ENCODE data around the gene CRIP2.

The CRIP2 gene

GRCh38 chr14:105474483-105475268, at the start of gene CRIP2:
CRIP2 (plus strand) TSS chr14:105474821; CDS start chr14:105474863, 42 bp downstream.
- Mint-ChIP-seq H3K27me3 (peaks cover 22% of the 10 kb centered on the region), H3K27ac (peak within 1 kb of the TSS; percentile 37), H3K36me3 (ENCODE audit: low read depth) (peaks cover 7% of the 10 kb centered on the region), H3K4me1 (ENCODE audit: low read depth) (peaks cover 12% of the 10 kb centered on the region), H3K4me3 (peak within 1 kb of the TSS; percentile 57), H3K9me3 (no peaks in the 10 kb centered on the region)
- no peak for DNase-seq

- Mint-ChIP-seq H3K4me3 (no peak overlapping the region), H3K9me3 (no peaks in the 10 kb centered on the region), H3K27ac (no peak overlapping the region), H3K36me3 (ENCODE audit: low read depth) (peaks cover 88% of the 10 kb centered on the region), H3K4me1 (ENCODE audit: low read depth) (peaks cover 39% of the 10 kb centered on the region), H3K27me3 (no peaks in the 10 kb centered on the region)
- no peak for DNase-seq
Observed at GRCh38 chr14:105424861-105425260, 49.8 kb upstream of the CRIP2 start.

GRCh38 chr14:105425823-105426247, 48.8 kb upstream of the CRIP2 start:
- no peak for DNase-seq
- Mint-ChIP-seq H3K4me1 (ENCODE audit: low read depth) (peaks cover 43% of the 10 kb centered on the region), H3K4me3 (no peak overlapping the region), H3K9me3 (no peaks in the 10 kb centered on the region), H3K27ac (no peak overlapping the region), H3K36me3 (ENCODE audit: low read depth) (peaks cover 95% of the 10 kb centered on the region), H3K27me3 (no peaks in the 10 kb centered on the region)

- Mint-ChIP-seq H3K36me3 (ENCODE audit: low read depth) (peaks cover 94% of the 10 kb centered on the region), H3K27ac (no peak overlapping the region), H3K4me3 (no peak overlapping the region), H3K9me3 (no peaks in the 10 kb centered on the region), H3K27me3 (no peaks in the 10 kb centered on the region), H3K4me1 (ENCODE audit: low read depth) (peaks cover 40% of the 10 kb centered on the region)
- no peak for DNase-seq
Observed at GRCh38 chr14:105426416-105427130, 48.0 kb upstream of the CRIP2 start.

GRCh38 chr14:105427412-105427811, 47.2 kb upstream of the CRIP2 start:
- no peak overlapping the region for H3K4me3 Mint-ChIP-seq
- H3K36me3 Mint-ChIP-seq (ENCODE audit: low read depth) = peaks cover 90% of the 10 kb centered on the region
- H3K27ac Mint-ChIP-seq = peak overlapping the region; percentile 22
- no peaks in the 10 kb centered on the region for H3K9me3 Mint-ChIP-seq
- H3K4me1 Mint-ChIP-seq (ENCODE audit: low read depth) = peaks cover 33% of the 10 kb centered on the region
- no peaks in the 10 kb centered on the region for H3K27me3 Mint-ChIP-seq
- DNase-seq = no peak

GRCh38 chr14:105427936-105428485, 46.6 kb upstream of the CRIP2 start:
- Mint-ChIP-seq H3K4me3 (no peak overlapping the region), H3K27me3 (no peaks in the 10 kb centered on the region), H3K9me3 (no peaks in the 10 kb centered on the region), H3K4me1 (ENCODE audit: low read depth) (peaks cover 27% of the 10 kb centered on the region), H3K27ac (no peak overlapping the region), H3K36me3 (ENCODE audit: low read depth) (peaks cover 88% of the 10 kb centered on the region)
- no peak for DNase-seq

- DNase-seq = no peak
- Mint-ChIP-seq H3K4me1 (ENCODE audit: low read depth) (peaks cover 29% of the 10 kb centered on the region), H3K4me3 (no peak overlapping the region), H3K9me3 (no peaks in the 10 kb centered on the region), H3K27me3 (no peaks in the 10 kb centered on the region), H3K36me3 (ENCODE audit: low read depth) (peaks cover 80% of the 10 kb centered on the region), H3K27ac (no peak overlapping the region)
Observed at GRCh38 chr14:105430042-105430441, 44.6 kb upstream of the CRIP2 start.

- Mint-ChIP-seq H3K4me1 (ENCODE audit: low read depth) (peaks cover 31% of the 10 kb centered on the region), H3K4me3 (no peak overlapping the region), H3K27me3 (no peaks in the 10 kb centered on the region), H3K9me3 (no peaks in the 10 kb centered on the region), H3K27ac (no peak overlapping the region), H3K36me3 (ENCODE audit: low read depth) (peaks cover 77% of the 10 kb centered on the region)
- no peak for DNase-seq
Observed at GRCh38 chr14:105430565-105430964, 44.1 kb upstream of the CRIP2 start.

- no peak for DNase-seq
- Mint-ChIP-seq H3K27ac (no peak overlapping the region), H3K27me3 (no peaks in the 10 kb centered on the region), H3K4me1 (ENCODE audit: low read depth) (peaks cover 33% of the 10 kb centered on the region), H3K36me3 (ENCODE audit: low read depth) (peaks cover 77% of the 10 kb centered on the region), H3K9me3 (no peaks in the 10 kb centered on the region), H3K4me3 (no peak overlapping the region)
Observed at GRCh38 chr14:105431256-105431655, 43.4 kb upstream of the CRIP2 start.

- Mint-ChIP-seq H3K36me3 (ENCODE audit: low read depth) (peaks cover 74% of the 10 kb centered on the region), H3K4me1 (ENCODE audit: low read depth) (peaks cover 22% of the 10 kb centered on the region), H3K27ac (no peak overlapping the region), H3K27me3 (no peaks in the 10 kb centered on the region), H3K9me3 (no peaks in the 10 kb centered on the region), H3K4me3 (no peak overlapping the region)
- DNase-seq = no peak
Observed at GRCh38 chr14:105432657-105433056, 42.0 kb upstream of the CRIP2 start.

- Mint-ChIP-seq H3K27me3 (no peaks in the 10 kb centered on the region), H3K4me1 (ENCODE audit: low read depth) (peaks cover 18% of the 10 kb centered on the region), H3K27ac (no peak overlapping the region), H3K4me3 (no peak overlapping the region), H3K36me3 (ENCODE audit: low read depth) (peaks cover 73% of the 10 kb centered on the region), H3K9me3 (no peaks in the 10 kb centered on the region)
- DNase-seq = no peak
Observed at GRCh38 chr14:105433161-105433605, 41.4 kb upstream of the CRIP2 start.

- no peak for DNase-seq
- Mint-ChIP-seq H3K4me3 (no peak overlapping the region), H3K36me3 (ENCODE audit: low read depth) (peaks cover 59% of the 10 kb centered on the region), H3K9me3 (no peaks in the 10 kb centered on the region), H3K27ac (no peak overlapping the region), H3K27me3 (no peaks in the 10 kb centered on the region), H3K4me1 (ENCODE audit: low read depth) (peaks cover 12% of the 10 kb centered on the region)
Observed at GRCh38 chr14:105436402-105436801, 38.2 kb upstream of the CRIP2 start.

- H3K27ac Mint-ChIP-seq = no peak overlapping the region
- no peak for DNase-seq
- H3K27me3 Mint-ChIP-seq = no peaks in the 10 kb centered on the region
- peaks cover 12% of the 10 kb centered on the region for H3K4me1 Mint-ChIP-seq (ENCODE audit: low read depth)
- H3K4me3 Mint-ChIP-seq = no peak overlapping the region
- no peaks in the 10 kb centered on the region for H3K9me3 Mint-ChIP-seq
- peaks cover 63% of the 10 kb centered on the region for H3K36me3 Mint-ChIP-seq (ENCODE audit: low read depth)
Observed at GRCh38 chr14:105436891-105437722, 37.5 kb upstream of the CRIP2 start.

Data from activated T-cell treated with anti-CD3 and anti-CD28 coated beads, Interleukin-2, amount 50 U/mL, for 24 hours (primary cell).